ENCODE data around the gene ATP4A.

Gene ATP4A

GRCh38 chr19:35565016-35565856 is 1.8 kb upstream of the ATP4A start:
- no peak for DNase-seq

DNA sequence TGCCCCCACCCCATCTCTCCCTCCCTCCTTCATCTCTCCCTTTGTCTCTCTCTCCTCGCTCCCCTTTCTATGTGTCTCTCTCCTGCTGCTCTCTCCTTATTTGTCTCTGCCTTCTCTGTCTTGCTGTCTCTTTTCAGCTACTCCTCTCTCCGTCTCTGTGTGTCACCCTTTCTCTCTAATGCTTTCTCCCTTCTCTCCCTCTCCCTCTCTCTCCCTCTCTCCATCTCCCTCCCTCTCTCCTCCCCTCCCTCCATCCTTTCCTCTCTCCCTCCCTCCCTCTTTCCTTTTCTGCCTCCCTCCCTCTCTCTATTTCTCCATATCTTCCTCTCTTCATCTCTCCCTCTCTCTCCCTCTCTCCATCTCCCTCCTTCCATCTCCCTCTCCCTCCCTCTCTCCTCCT is 682 bp downstream of the ATP4A start:
- no peak for DNase-seq

DNA sequence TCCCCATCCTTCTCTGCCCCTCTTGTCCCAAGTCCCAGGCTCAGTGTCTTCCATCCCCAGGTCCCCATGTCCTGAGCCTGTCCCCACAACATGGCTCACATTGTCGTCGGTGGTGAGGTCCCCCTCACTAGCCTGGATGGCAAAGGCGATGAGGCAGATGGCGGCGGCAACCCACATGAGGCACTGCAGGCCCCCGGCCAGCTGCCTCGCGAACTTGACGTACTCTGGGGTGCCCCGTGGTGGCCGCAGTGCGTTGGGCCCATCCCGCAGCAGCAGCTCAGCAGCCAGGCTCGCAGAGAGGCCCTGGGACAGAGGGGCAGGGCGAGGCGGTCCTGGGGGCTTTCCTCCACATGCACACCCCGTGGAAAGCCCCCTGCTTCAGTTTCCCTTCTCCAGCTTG is 1.1 kb downstream of the ATP4A start:
- DNase-seq, result no peak

GRCh38 chr19:35561436-35561835 is 2.0 kb downstream of the ATP4A start:
- no peak for DNase-seq

DNA sequence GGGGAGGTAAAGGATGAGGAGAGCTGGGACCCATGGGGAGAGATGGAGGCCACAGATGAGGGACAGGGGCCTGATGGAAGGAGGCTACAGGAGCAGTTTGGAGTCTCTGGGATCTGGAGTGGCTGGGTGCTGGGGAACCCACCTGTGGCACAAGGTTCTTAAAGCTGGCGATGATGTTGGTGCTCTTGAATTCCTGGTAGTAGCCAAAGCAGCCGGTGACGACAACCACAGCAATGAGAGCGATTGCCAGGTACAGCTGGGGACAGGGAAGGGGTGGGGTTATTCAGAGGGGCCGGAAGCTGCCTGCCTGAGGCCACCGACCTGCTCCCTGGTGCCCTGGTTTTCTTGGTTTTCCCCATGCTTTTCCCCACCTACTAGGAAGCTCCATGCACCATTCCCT is 2.8 kb downstream of the ATP4A start:
- DNase-seq, result no peak

DNA sequence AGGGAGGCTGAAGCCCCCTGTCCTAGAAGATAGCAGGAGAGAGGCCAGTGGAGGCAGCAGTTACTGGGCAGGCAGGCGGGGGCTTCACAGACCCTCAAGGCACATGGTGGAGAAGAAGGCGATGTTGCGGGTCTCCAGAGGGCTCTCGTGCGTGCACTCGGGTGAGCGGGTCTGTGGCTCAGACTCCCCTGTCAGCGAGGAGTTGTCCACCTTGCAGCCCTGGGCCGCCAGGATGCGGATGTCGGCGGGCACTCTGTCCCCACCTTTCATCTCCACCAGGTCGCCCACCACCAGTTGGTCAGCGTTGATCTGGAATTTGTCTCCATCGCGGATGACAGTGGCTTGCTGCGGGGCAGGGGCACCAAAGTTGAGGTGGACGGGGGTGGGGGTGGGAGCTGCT is 3.2 kb downstream of the ATP4A start:
- no peak for DNase-seq

GRCh38 chr19:35559781-35560180 is 3.7 kb downstream of the ATP4A start:
- DNase-seq, result no peak

DNA sequence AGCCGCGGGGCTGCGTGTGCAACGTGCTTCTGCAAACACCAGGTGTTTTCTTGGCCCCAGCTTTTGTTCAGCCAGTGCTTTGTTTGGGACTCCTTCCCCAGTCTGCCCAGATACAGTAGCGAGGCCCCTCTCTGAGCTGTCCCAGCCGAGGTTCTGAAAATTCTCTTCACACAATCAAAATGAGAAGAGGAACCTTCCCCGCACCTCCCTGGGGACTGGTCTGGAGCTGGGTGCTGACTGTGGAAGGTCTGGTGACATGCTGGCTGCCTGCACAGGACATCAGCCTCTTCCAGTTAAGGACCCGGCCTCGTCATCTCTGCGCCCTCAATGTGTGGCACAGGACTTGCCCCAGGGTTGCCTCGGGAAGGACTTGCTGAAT is 4.2 kb downstream of the ATP4A start:
- no peak for DNase-seq

- DNase-seq, result no peak
These were observed 4.8 kb downstream of the ATP4A start for GRCh38 chr19:35558400-35559280.

DNA sequence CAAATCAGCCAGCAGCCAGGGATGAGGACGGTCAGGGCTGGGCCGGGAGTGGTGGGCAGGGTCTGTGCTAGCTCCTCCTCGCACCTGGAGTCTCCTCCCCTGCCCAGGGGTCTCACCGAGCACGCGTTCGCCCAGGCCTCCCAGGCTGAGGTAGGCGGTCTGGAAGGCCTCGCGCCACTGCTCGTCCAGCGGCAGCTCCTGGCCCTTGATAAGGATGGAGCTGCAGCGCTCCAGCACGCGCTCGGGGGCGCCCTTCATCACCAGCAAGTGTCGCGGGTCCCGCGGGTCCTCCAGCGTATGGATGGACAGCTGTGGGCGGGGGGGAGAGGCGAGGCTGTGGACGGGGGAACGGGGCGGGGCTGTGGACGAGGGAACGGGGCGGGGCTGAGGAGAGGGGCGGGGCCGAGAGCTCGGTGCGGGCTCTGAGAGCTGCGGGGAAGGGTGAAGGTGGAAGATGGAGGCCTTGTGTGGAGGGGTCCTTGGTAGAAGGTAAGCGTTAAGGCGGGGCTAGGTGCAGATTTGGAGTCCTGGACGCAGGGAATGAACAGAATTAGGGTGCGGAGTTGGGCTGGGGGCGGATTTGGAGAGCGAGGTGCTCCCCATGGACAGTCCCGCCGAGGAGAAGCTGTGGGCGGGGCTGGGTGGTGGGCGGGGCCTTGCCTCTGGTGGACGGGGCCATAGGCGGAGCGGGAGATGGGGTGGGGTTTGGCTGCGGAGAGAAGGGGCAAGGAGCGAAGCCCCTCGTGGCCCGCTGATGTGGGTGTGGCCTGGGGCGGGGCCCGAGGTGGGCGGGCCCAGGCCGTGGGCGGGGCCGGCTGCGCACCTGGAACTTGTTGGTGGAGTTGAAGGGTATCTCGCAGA is 5.7 kb downstream of the ATP4A start:
- peak; percentile 71 for DNase-seq

DNA sequence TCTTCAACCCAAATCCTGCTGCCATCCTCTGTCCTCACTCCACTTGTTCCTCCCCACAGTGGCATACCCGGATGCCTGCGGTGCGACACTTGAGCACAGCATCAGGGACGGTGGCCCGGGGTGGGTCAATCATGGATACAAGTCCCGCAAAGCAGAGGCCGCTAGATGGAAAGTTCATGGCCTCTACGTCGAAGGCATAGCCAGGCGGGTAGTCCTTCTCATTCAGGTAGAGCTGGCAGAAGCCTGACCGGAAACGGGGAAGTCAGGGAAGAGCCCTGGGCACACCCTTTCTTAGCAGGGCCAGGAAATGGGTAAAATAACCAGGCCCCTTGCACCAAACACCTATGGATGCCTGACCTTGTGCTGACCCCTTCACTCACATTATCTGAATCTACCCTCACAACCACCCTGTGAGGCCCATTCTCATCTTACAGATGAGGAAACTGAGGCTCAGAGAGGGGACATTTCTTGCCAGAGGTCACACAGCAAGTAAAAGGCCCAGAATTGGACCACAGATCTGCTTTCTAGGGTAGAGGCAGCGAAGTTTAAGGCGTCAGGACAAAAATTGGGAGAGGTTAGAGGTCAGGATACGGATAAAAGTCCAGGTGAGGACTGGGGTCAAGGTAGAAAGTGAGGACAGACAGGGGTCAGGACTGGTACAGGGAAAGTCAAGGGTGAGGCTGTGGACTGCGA is 6.5 kb downstream of the ATP4A start:
- no peak for DNase-seq

- no peak for DNase-seq
These were observed 7.3 kb downstream of the ATP4A start for GRCh38 chr19:35556025-35556590.

DNA sequence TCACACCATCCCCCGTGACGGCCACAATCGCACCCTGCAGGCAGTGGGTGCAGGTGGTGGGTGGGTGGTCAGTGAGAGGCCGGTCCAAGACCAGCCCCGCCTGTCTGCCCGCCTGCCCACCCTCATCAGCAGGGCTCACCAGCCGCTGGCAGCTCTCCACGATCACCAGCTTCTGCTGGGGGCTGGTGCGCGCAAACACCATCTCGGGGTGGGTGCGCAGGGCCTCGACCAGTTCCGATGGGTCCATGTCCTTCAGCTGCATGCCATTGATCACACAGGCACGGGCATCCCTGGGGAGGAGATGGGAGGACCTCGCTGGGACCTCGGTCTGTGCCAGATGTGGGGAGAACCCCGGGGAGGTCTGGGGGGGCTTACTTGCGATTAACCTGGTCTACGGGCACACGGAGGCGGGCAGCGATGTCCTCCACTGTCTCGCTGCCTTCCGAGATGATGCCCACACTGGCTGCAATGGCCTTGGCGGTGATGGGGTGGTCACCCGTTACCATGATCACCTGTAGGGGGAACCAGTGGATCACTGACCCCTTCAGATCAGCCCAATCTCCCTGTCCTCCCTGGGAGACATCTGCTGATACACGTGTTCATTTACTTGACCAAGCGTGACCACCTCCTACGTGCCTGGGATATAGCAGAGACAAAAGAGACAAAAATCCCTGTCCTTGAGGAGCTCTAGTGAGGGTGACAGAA is 8.0 kb downstream of the ATP4A start:
- no peak for DNase-seq

DNA sequence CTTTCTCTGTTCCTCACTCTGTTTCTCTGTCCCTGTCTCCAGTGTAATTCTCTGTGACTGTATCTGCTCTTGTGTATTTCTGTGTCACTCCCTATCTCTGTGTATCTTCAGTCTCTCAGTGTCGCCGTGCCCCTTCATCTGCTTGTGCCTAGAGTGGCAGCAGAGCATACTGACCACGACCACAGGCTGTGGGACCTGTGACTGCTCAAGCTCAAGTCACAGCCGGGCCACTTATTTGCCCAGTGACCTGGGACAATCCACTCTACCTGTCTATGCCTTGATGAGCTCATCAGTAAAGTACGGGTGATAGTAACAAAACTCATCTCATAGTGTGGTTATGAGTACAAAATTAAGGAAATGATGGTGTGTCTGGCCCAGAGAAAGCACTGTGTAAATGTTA is 9.4 kb downstream of the ATP4A start:
- no peak for DNase-seq

- no peak for DNase-seq
These were observed 10.0 kb downstream of the ATP4A start for GRCh38 chr19:35553385-35554000.

DNA sequence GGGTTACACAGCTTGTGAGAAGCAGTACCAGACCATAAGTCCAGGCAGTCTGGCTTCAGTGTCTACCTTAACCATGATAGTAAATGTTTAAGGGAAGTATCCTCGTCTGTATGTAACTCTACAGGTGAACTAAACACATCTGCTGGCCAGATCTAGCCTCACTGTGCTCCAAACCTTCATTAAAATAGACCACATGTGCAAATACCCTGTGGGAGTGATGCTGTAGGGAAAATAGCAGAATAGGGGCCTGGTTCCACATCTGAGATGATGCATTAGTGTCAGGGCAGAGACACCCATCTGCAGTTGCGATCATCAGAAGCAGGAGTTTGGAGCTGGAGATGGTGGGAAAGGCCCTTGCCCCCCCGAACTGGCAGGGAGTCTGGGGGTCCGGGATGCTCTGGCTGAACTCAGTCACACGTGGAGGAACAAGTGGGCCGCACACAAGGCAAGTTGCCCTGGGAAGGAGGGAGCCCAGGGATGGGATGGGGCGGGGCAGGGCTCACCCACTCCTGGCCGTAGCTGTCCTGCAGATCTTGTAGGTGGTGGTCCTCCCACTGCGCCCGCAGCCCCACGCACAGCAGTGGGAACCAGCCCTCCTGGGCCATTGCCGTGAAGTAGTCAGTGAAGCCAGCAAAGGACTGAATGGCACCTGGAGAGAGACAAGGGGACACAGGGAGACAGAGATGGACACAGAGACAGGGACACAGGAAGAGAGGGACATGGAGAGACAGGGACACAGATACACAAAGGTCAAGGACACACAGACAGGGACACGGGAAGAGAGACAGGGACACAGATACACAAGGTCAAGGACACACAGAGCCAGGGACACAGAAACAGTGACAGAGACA is 10.7 kb downstream of the ATP4A start:
- no peak for DNase-seq

- DNase-seq, result no peak
These were observed 12.2 kb downstream of the ATP4A start for GRCh38 chr19:35551091-35551810.

GRCh38 chr19:35549879-35550523 is 13.5 kb downstream of the ATP4A start:
- no peak for DNase-seq
